ENCODE data around the gene SLCO3A1. TPM values are rescaled to one million over a fixed set of nuclear protein-coding genes. Genes with fewer than 3 reads are reported as not detected.

Gene SLCO3A1
- total RNA-seq, 1 experiment from 2014 or later = not detected

DNA sequence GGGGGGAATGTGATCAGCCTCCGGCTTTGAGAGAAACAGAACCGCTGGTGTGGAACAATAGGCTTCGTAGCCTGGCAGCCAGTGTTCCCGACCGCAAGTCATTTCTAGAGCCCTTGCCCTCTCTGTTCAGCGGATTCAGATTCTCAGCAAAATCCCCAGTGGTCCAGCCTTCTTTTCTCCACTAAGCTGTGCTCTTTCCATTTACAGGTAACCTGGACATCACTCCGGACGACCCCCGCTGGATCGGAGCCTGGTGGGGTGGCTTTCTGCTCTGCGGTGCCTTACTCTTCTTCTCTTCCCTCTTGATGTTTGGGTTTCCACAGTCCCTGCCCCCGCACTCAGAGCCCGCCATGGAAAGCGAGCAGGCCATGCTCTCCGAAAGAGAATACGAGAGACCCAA, 250.6 kb downstream of the SLCO3A1 start:
- Histone ChIP-seq H3K4me1 (no peaks in the 10 kb centered on the region), H3K36me3 (ENCODE audit: control insufficient read depth, insufficient read depth, low read length) (no peaks in the 10 kb centered on the region), H3K4me3 (ENCODE audit: low read depth, low read length) (no peak overlapping the region), H3K27me3 (replicated peaks; ENCODE audit: control insufficient read depth, insufficient read depth, low read length) (no peaks in the 10 kb centered on the region), H3K9me3 (no peaks in the 10 kb centered on the region)
- ChIA-PET CTCF (interaction anchor here (0.7 kb wide), 1 partner anchor 125 kb away, joined by 5 read pairs; no protein-coding TSS in a partner anchor), POLR2A (no interaction called here)
- Mint-ChIP-seq H3K4me3 (ENCODE audit: unreplicated experiment) (no peak overlapping the region), H3K27ac (ENCODE audit: unreplicated experiment) (no peak overlapping the region), H3K4me1 (ENCODE audit: low read depth, unreplicated experiment) (no peaks in the 10 kb centered on the region), H3K9me3 (ENCODE audit: unreplicated experiment) (no peaks in the 10 kb centered on the region), H3K27me3 (ENCODE audit: insufficient read depth, unreplicated experiment) (peaks cover 15% of the 10 kb centered on the region), H3K36me3 (ENCODE audit: insufficient read depth, unreplicated experiment) (no peaks in the 10 kb centered on the region)
- DNase-seq = no peak
- intact Hi-C loops (cut with micrococcal nuclease; ENCODE audit: unreplicated experiment) = no loop called here
- TF ChIP-seq, protein P1, sequence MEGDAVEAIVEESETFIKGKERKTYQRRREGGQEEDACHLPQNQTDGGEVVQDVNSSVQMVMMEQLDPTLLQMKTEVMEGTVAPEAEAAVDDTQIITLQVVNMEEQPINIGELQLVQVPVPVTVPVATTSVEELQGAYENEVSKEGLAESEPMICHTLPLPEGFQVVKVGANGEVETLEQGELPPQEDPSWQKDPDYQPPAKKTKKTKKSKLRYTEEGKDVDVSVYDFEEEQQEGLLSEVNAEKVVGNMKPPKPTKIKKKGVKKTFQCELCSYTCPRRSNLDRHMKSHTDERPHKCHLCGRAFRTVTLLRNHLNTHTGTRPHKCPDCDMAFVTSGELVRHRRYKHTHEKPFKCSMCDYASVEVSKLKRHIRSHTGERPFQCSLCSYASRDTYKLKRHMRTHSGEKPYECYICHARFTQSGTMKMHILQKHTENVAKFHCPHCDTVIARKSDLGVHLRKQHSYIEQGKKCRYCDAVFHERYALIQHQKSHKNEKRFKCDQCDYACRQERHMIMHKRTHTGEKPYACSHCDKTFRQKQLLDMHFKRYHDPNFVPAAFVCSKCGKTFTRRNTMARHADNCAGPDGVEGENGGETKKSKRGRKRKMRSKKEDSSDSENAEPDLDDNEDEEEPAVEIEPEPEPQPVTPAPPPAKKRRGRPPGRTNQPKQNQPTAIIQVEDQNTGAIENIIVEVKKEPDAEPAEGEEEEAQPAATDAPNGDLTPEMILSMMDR (IDR thresholded peaks at IDR 0.05; ENCODE audit: insufficient read depth in 1 of 2, low read depth in 1 of 2, low read length in 1 of 2, severe bottlenecking in 1 of 2, unreplicated experiment in 1 of 2) = no peak
- BruUV-seq (replicated peaks) = no TSS peak

DNA sequence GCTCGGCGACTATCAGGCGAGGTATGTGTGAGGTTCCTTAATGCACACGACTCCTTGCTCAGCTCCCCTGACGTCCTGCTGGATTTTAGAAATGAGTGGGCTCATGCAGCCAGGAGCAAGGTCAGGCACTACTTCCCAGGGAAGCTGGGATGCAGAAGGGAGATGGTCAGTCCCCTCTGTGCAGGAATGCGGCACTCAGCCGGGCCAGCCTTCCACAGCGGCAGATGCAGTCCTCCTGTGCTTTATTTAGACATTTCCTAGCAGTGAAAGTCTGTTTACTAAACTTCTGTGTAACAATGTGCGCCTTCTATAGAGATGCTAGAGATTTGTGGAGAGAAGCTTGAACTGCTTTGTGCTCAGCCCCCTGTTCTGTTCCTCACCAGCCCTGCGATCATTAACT, 252.1 kb downstream of the SLCO3A1 start:
- H3K36me3 ChIP-seq (ENCODE audit: control insufficient read depth, insufficient read depth, low read length) = no peaks in the 10 kb centered on the region
- no peaks in the 10 kb centered on the region for H3K27me3 ChIP-seq (replicated peaks; ENCODE audit: control insufficient read depth, insufficient read depth, low read length)
- H3K9me3 ChIP-seq = no peaks in the 10 kb centered on the region
- Mint-ChIP-seq H3K4me1 (ENCODE audit: low read depth, unreplicated experiment) (no peaks in the 10 kb centered on the region), H3K27ac (ENCODE audit: unreplicated experiment) (no peak overlapping the region), H3K4me3 (ENCODE audit: unreplicated experiment) (no peak overlapping the region), H3K9me3 (ENCODE audit: unreplicated experiment) (no peaks in the 10 kb centered on the region), H3K27me3 (ENCODE audit: insufficient read depth, unreplicated experiment) (peaks cover 18% of the 10 kb centered on the region), H3K36me3 (ENCODE audit: insufficient read depth, unreplicated experiment) (no peaks in the 10 kb centered on the region)
- ChIA-PET POLR2A (no interaction called here), CTCF (no interaction called here)
- TF ChIP-seq, protein P1 (IDR thresholded peaks at IDR 0.05; ENCODE audit: insufficient read depth in 1 of 2, low read depth in 1 of 2, low read length in 1 of 2, severe bottlenecking in 1 of 2, unreplicated experiment in 1 of 2) = no peak
- no peak for DNase-seq
- H3K4me1 ChIP-seq = no peaks in the 10 kb centered on the region
- BruUV-seq (replicated peaks) = no TSS peak
- no peak overlapping the region for H3K4me3 ChIP-seq (ENCODE audit: low read depth, low read length)
- intact Hi-C loops (cut with micrococcal nuclease; ENCODE audit: unreplicated experiment) = no loop called here

DNA sequence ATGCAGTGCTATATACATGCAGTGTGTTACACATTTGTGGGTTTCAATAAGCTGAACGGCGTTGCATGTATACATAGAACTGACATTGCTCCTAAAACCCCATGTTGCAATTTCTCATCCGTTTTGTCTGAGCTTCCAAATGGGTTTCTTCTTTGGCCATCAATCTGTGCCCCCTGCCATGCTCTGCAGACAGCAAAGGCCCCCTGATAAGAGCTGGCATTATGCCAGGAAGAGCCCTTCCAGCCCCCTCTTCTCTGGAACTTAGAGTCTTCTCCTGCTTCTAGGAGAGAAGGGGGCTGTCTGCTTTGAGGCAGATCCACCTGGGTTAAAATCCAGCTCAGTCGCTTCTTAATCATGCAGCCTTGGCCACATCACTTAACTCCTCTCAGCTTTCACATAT, 254.0 kb downstream of the SLCO3A1 start:
- DNase-seq = no peak
- H3K27ac Mint-ChIP-seq (ENCODE audit: unreplicated experiment) = no peak overlapping the region
- no peaks in the 10 kb centered on the region for H3K36me3 Mint-ChIP-seq (ENCODE audit: insufficient read depth, unreplicated experiment)
- H3K9me3 Mint-ChIP-seq (ENCODE audit: unreplicated experiment) = no peaks in the 10 kb centered on the region
- no TSS peak for BruUV-seq (replicated peaks)
- intact Hi-C loops (cut with micrococcal nuclease; ENCODE audit: unreplicated experiment) = no loop called here
- TF ChIP-seq, protein P1 (IDR thresholded peaks at IDR 0.05; ENCODE audit: insufficient read depth in 1 of 2, low read depth in 1 of 2, low read length in 1 of 2, severe bottlenecking in 1 of 2, unreplicated experiment in 1 of 2) = no peak
- no peaks in the 10 kb centered on the region for H3K4me1 Mint-ChIP-seq (ENCODE audit: low read depth, unreplicated experiment)
- Histone ChIP-seq H3K27me3 (replicated peaks; ENCODE audit: control insufficient read depth, insufficient read depth, low read length) (no peaks in the 10 kb centered on the region), H3K36me3 (ENCODE audit: control insufficient read depth, insufficient read depth, low read length) (no peaks in the 10 kb centered on the region), H3K4me1 (no peaks in the 10 kb centered on the region), H3K4me3 (ENCODE audit: low read depth, low read length) (no peak overlapping the region), H3K9me3 (no peaks in the 10 kb centered on the region)
- H3K4me3 Mint-ChIP-seq (ENCODE audit: unreplicated experiment) = no peak overlapping the region
- peaks cover 20% of the 10 kb centered on the region for H3K27me3 Mint-ChIP-seq (ENCODE audit: insufficient read depth, unreplicated experiment)
- CTCF ChIA-PET = no interaction called here
- POLR2A ChIA-PET = no interaction called here

Measured in Caco-2 (cell line).